ENCODE measurements around the gene EMC8.

The EMC8 gene

GRCh38 chr16:85794696-85795095 lies 4.6 kb downstream of the EMC8 start:
- no peak overlapping the region for H3K4me3 ChIP-seq (ENCODE audit: low read depth, low read length)
- no peak for TF ChIP-seq CTCF (IDR thresholded peaks at IDR 0.05; ENCODE audit: borderline replicate concordance, insufficient read depth, low read depth, low read length)

- no peak for TF ChIP-seq CTCF (IDR thresholded peaks at IDR 0.05; ENCODE audit: borderline replicate concordance, insufficient read depth, low read depth, low read length)
- no peak overlapping the region for H3K4me3 ChIP-seq (ENCODE audit: low read depth, low read length)
Observed at GRCh38 chr16:85793662-85794298, 5.6 kb downstream of the EMC8 start.

GRCh38 chr16:85789773-85790172 lies 9.6 kb downstream of the EMC8 start:
- no peak overlapping the region for H3K4me3 ChIP-seq (ENCODE audit: low read depth, low read length)
- TF ChIP-seq CTCF (IDR thresholded peaks at IDR 0.05; ENCODE audit: borderline replicate concordance, insufficient read depth, low read depth, low read length), result no peak

GRCh38 chr16:85788819-85789218 lies 10.5 kb downstream of the EMC8 start:
- TF ChIP-seq CTCF (IDR thresholded peaks at IDR 0.05; ENCODE audit: borderline replicate concordance, insufficient read depth, low read depth, low read length), result no peak
- no peak overlapping the region for H3K4me3 ChIP-seq (ENCODE audit: low read depth, low read length)

GRCh38 chr16:85785927-85786326 lies 13.4 kb downstream of the EMC8 start:
- TF ChIP-seq CTCF (IDR thresholded peaks at IDR 0.05; ENCODE audit: borderline replicate concordance, insufficient read depth, low read depth, low read length), result no peak
- no peak overlapping the region for H3K4me3 ChIP-seq (ENCODE audit: low read depth, low read length)

- no peak overlapping the region for H3K4me3 ChIP-seq (ENCODE audit: low read depth, low read length)
- TF ChIP-seq CTCF (IDR thresholded peaks at IDR 0.05; ENCODE audit: borderline replicate concordance, insufficient read depth, low read depth, low read length), result no peak
Observed at GRCh38 chr16:85784813-85785212, 14.5 kb downstream of the EMC8 start.

GRCh38 chr16:85783441-85783840 lies 15.9 kb downstream of the EMC8 start:
- TF ChIP-seq CTCF (IDR thresholded peaks at IDR 0.05; ENCODE audit: borderline replicate concordance, insufficient read depth, low read depth, low read length), result no peak
- no peak overlapping the region for H3K4me3 ChIP-seq (ENCODE audit: low read depth, low read length)

Data from GM12875 (cell line).